ENCODE measurements around the gene ZSWIM1.
"Not testable (repeated sequence)": the region's sequence is repeated elsewhere in the genome, so short reads cannot be mapped to it uniquely, and the experiment has no call there.

Gene ZSWIM1

DNA sequence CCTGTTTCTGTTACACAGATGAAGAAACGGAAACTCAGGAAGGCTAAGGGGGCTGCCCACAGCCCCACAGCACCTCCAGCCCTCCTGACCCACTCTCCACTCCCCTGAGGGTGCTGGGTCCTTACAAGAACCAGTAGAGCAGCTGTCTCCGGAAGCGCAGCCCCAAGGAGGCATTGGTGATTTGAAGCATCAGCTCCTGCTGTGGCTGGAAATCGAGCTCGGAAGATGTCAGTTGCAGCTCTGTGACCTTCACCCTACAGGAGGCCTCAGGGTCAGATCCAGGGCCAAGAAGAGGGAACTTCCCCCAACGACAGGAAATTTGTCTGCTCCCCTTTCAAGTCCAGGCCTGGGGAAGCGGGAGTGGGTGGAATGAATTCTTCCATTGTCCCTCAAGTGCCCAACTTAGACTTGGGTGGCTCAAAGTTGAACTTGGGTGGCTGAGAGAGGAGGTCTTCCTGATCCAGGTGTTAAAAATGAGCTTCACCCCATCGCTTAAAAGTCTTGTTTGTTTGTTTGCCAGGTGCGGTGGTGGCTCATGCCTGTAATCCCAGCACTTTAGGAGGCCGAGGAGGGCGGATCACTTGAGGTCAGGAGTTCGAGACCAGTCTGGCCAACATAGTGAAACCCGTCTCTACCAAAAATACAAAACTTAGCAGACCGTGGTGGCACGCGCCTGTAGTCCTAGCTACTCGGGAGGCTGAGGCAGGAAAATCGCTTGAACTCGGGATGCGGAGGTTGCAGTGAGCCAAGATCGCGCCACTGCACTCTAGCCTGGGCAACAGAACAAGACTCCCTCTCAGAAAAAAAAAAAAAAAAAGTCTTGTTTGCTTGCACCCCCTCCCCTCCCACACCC, 29.0 kb downstream of the ZSWIM1 start:
- DNase-seq = no peak

DNA sequence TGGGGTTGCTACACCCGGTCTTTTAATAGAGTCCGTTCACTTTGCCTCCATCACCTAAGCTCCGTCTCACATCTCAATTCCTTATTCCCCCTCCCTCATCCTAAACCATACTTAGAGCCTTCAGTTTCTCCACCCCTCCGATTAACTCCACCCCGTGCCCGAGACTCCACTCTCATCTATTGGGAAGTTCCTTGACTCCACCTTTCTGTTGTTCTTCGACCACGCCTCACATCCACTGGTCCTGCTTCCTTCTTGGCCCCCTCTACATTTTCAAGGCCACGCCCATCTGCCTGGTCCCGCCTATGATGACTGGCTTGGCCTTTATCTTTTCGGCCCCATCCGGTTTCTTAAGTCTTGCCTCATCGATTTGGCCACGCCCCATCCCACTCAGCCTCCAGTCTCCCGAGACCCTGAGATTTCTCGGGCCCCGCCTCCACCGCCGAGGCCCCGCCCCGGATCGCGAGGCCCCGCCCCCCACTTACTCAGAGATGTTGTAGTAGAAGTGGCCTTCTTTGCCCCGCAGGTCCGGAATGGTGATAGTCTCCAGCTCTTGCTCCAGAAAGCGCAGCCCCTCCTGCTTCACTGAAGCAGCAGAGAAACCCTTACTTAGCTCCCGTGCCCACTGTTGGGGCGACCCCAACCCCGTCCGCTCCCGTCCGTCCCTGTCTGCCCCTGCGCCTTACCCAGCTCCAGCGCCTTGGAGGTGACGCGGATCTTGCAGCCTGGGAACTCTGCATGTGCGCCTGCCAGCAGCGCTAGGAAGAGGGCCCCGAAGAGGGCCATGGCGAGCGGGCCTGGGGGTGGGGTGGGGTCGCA, 29.9 kb downstream of the ZSWIM1 start:
- peak; percentile 98 to 99 for DNase-seq

DNA sequence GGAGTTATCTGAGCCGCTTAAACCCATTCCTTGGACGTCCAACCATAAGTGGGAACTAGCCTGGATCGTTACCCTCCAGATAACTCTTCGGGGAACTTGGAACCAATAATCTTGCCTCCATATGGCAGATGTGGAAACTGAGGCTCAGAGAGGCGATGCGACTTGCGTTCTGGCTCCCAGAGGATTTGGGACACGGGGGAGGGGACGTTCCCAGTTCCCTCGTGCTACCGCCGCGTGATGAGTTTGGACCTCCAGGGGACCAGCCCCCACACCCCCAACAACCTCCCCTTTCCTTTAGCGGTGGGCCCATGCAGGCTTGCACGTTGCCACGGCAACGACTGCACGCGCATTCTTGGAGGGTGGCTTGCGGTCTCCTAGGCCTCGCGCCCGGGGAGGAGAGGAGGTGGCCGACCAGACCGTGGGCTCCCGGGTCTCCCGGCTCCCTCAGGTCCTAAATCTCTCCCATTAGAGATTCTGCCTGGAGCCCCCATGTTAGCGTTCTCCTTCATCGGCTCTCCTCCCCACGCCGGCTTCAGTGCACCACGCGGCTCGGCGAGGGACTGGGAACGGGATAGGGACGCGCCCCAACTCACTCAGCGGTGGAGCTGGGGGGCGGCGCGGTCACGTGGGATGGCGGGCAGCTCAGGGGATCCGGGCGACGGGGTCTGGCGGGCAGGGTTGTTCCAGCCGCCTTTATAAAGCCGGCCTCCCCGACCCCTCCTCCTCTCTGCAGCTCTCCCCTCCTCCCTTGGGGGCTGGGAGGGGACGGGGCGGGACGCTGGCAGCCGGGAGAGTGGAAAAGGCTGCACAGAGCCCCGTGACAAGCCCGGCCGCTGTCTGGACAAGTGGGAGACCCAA, 30.7 kb downstream of the ZSWIM1 start, which contains the start of gene PLTP:
PLTP (minus strand) TSS at position 670 of the 858 bp plus-strand sequence. CDS start 703 bp downstream, outside the sequence.
- DNase-seq = peak; percentile 28 to 42

DNA sequence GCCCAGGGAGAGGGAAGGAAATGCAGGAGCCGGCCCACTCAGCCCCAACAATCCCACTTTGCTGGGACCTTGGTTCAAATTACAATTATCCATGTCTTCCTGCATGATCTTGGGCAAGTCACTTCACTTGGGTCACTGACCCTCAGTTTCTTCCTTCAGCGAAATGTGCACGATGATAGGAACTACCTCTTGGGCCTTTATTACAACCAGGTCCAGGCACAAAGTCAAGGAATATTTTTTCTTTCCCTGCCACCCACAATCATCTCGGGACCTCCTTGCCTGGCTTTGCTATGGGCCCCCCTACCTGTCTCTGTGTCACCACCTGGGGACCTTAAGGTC, 31.3 kb downstream of the ZSWIM1 start:
- no peak for DNase-seq

DNA sequence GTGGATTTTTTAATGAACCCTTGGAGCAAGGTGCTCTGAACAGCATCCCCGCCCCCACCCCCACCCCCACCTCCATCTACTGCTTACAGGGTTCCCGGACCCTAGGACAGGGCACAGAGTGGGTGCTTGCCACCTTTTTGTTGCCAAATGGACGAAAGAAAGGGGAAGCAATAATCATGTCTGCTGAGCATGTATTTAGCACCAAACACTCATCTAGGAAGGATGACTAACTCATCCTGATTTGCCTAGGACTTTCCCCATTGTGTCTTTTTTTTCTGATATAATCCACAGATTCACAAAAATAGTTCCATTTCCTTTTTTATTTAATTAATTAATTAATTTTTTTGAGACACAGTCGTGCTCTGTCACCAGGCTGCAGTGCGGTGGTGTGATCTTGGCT, 32.1 kb downstream of the ZSWIM1 start:
- no peak for DNase-seq

DNA sequence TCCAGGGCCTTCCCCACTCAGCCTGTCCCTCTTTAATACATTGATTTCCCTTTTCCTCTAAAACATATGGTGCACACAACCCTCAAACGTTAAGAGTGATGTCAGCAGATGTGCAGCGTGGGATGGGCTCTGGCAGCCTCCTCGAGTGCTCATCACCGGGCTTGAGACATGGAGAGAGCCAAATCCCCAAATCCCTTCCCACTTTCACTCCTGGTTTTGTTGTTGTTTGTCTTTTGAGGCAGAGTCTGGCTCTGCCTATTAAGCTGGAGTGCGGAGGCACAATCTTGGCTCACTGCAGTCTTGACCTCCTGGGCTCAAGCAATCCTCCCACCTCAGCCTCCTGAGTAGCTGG, 36.7 kb downstream of the ZSWIM1 start:
- no peak for DNase-seq

DNA sequence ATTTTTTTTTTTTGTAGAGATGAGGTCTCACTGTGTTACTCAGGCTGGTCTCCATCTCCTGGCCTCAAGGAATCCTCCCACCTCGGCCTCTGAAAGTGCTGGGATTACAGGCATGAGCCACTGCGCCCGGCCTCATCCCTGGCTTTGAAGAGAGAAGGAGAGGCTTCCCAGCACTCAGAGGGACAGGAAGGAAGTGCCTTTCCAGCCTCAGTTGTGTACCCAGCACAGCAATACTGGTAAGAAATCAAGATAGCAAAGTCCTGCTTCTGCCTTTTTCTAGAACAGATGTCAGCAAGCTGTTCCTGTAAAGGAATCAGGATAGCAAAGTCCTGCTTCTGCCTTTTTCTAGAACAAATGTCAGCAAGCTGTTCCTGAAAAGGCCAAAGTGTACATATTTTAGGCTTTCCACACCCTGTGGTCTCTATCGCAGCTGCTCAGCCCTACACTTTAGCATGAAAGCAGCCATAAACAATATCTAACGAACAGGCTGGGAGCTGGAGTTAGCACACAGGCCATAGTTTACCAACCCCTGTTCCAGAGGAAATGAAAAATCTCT, 37.2 kb downstream of the ZSWIM1 start:
- DNase-seq = no peak

DNA sequence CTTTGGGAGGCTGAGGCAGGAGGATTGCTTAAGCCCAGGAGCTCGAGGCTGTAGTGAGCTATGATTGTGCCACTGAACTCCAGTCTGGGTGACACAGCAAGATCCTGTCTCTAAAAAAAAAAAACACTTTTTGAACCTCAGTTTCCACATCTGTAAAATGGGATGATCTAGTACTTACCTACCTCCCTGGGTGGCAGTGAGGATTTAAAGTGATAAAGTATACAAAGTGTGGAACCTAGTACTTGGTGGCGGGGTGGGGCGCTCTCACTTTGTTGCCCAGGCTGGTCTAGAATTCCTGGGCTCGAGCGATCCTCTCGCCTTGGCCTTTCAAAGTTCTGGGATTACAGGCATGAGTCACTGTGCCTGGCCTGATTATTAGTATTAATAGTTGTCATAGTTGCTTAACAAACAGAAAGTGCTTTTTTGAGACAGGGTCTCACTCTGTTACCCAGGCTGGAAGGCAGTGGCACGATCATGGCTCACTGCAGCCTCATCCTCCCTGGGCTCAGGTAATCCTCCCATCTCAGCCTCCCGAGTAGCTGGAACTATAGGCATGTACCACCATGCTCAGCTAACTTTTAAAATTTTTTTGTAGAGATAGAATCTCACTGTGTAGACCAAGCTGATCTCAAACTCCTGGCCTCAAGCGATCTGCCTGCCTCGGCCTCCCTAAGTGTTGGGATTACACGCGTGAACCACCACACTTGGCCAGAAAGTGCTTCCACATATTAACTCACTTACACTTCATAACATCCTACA, 37.9 kb downstream of the ZSWIM1 start:
- no peak for DNase-seq

DNA sequence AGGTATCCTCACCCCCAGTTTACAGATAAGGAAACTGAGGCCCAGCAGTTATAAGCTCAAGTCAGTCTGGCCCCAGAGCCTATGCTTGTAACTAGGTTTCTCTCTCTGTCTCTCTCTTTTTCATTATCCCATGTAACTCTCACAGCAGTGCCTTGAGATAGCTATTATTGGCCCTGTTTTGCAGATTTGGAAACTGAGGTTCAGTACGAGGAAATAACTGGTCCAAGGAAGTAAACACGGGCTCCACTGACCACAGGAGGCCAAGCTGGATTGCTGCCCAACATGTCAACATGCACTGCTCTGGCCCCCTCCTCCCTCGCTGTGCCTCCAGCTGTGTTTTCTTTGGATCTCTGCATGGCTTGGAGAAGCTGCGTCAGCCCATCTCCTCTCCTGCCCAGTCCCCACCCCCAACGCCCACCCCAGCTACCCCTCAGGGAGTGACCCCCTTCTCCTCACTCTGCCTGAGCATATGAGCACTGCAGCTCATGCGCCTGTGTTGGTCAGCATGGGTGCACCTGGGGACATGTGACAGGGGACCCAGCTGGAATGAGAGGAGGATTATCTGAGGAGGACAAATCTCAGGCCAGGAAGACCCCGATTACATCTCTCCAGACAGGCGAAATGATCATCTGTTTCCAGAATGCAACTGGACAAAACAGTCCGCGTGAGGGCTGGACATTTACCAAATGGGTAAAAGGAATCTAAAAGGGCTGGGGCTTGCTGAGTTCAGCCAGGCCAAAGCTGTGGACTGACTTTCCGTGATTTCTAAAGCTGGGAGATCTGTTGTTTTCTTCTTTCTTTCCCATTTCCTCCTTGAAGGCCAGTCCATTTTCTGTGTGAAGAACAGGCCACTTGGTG, 38.7 kb downstream of the ZSWIM1 start:
- no peak for DNase-seq

DNA sequence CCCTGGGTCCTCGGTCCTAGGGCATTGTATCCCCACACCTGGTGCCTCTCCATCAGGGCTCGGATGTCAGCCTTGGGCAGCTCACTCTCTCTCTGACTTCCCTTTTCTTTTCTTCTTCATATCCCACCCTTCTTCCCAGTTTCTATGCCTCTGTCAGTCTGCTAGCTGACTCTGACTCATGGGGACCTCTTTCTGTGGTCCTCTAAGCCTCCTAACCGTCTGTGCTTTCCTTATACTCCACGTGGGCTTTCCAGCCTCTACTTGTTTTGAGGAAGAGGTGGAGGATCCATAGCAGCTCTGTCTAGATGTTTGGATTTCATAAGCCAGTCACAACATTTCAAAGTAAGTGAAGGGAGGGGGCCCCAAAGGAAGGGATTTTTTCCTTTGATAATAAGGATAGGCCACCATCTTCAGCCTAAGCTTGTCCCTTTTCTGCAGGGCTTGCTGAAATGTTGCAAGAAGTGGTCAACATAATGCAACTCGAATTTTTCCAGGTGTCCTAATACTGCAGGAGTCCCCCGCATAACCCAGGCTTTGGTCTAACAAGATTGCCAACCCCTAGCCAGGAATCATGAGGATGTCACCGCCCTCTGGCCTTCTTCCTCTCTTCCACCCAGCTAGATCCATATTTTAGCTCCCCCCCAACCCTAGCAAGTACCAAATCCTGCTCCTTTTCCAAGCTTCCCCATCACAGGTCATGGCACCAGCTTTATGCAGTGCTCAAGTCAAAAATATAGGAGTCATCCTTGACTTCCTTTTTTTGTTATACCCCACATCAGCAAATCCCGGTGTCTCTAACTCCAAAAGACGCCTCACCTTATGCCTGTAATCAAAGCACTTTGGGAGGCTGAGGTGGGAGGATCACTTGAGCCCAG, 39.7 kb downstream of the ZSWIM1 start:
- DNase-seq = peak in 1 of 2 experiments; percentile 10

DNA sequence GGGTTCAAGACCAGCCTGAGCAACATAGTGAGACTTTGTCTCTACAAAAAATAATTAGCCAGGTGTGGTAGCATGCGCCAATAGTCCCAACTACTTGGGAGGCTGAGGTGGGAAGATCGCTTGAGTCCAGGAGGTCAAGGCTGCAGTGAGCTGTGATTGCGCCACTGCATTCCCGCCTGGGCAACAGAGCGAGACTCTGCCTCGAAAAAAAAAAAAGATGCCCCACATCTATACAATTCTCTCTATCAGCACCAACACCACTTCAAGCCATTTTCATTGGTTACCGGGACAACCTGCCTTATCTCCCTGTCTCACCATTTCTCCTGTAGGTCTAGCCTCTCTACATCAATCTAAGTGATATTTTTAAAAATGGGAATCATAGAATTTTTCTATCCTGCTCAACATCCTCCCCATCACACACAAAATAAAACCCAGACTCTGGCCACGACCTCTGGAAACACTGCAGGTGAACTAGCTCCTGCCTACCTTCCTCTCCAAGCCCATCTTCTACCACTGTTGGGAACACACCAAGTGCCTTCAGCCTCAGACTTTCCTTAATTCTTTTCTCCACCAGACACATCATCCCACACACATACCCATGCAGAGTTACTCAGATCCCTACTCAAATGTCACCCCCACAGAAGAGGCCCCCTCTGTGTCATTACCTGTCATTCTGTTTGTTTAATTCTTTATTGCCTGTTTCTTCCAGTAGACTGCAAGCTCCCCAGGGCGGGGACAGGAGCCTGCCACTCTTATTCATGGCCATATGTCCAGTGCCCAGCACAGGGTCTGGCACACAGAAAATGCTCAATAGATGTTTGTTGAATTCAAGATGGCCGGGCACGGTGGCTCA, 40.5 kb downstream of the ZSWIM1 start:
- DNase-seq = no peak

DNA sequence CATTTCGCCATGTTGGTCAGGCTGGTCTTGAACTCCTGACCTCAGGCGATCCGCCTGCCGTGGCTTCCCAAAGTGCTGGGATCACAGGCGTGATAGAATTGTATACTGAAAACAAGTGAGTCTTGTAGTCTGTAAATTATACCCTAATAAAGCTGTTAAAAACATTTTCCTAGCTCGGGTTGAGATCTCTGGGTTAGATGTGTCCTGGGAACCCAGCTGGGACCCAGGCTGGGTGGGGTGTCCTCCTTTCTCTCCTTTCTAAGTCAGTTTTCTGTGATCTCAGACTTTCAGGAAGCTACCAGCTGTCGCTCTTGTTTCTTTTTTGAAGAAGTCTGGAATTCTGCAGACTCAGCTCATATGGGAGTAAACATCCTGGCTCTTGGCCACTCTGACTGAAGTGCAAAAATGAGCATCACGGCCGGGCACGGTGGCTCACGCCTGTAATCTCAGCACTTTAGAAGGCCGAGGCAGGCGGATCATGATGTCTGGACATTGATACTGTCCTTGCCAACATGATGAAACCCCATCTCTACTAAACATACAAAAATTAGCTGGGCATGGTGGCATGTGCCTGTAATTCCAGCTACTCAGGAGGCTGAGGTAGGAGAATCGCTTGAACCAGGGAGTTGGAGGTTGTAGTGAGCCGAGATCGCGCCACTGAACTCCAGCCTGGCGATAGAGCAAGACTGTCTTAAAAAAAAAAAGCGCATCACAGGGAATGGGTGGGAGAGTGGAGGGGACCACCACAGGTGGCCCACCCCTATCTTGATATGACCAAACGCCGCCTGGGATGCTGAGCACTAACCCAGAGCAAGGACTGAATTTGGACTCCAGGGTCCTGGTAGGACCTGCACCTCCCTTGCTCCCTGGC, 43.6 kb downstream of the ZSWIM1 start:
- DNase-seq = no peak

DNA sequence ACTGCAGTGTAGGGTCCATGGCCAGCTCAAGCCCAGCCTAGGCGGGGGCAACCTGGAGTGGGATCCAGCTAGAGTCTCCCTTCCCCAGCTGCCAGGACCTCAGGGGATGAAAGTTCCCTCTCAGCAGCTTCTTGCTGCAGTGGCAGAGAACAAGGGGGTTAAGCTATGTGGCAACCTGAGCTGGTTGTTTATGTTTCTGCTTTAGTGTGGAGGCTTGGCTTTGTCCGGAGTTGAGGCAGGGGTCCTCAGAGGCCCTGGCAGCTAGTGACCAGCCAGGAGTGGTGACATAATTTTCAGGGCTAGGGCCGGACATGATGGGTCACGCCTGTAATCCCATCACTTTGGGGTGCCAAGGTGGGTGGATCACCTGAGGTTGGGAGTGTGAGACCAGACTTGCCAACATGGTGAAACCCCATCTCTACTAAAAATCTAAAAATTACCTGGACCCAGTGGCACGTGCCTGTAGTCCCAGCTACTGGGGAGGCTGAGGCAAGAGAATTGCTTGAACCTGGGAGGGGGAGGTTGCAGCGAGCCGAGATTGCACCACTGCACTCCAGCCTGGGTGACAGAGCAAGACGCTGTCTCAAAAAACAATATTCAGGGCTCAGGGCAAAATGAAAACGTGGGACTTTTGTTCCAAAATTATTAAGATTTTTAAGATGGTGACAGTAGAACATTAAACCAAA, 44.9 kb downstream of the ZSWIM1 start:
- DNase-seq = no peak

DNA sequence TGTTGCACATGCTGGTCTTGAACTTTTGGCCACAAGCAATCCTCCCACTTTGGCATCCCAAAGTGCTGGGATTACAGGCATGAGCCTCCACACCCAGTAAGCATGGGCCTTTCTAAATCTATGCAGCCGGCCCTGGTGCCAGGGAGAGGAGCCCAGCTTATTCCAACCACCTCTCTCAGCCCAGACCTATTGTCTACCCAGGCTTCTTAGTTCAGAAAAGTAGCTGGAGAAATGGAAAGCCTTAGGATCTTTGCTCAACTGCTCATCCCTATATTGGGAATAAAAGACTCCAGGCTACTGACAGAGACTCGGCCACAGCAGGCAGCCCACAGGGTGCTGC, 45.7 kb downstream of the ZSWIM1 start:
- no peak for DNase-seq

DNA sequence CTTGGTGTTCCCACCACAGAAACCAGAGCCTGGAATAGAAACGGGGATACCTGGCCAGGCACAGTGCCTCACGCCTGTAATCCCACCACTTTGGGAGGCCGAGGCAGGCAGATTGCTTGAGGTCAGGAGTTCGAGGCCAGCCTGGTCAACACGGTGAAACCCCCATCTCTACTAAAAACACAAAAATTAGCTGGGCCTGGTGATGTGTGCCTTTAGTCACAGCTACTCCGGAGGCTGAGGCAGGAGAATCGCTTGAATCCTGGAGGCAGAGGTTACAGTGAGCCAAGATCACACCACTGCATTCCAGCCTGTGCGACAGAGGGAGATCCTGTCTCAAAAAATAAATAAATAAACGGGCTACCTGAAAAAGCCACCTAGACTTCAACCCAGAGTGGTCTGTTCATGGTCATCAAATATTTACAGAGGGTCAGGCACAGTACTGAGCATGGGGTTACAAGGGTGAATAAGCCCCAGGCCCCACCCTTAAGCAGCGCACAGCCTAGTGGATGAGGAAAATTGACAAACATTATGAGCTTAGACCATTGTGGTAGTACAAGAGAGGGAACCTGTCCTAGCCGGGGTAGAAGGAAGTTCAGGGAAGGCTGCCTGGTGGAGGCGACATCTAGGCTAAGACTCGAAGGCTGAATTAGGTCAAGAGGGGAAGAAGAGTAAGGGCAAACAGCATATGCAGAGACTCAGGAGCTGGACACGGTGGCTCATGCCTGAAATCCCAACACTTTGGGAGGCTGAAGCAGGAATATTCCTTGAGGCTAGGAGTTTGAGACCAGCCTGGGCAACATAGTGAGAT, 46.2 kb downstream of the ZSWIM1 start:
- DNase-seq = no peak

DNA sequence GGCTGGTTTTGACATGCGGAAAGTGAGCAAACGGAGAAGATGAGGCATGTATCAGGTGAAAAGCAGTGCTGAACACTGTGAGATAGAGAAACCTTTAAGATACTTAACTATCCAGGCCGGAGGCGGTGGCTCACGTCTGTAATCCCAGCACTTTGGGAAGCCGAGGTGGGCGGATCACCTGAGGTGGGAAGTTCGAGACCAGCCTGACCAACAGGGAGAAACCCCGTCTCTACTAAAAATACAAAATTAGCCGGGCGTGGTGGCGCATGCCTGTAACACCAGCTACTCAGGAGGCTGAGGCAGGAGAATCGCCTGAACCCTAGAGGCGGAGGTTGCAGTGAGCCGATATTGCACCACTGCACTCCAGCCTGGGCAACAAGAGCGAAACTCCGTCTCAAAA, 50.7 kb downstream of the ZSWIM1 start:
- not testable (repeated sequence) for DNase-seq

All from Kasumi-1 (cell line).